ENCODE data around the gene CRTC1. TPM values are rescaled to one million over a fixed set of nuclear protein-coding genes. Genes with fewer than 3 reads are reported as not detected.

The CRTC1 gene
- total and polyA plus RNA-seq, 9 of the 15 experiments (the other 6 are each of a cell fraction or from before 2014, with no cell fraction given) = 0.25 to 3.8 (median 1.2) TPM; not detected in 2

- Histone ChIP-seq H3K27me3 (ENCODE audit: control insufficient read depth in 2 of 2, insufficient read depth in 2 of 2, low read length in 2 of 2) (no peaks in the 10 kb centered on the region), H3K9me3 (replicated peaks; ENCODE audit: control insufficient read depth, insufficient read depth, low read depth, low read length) (peaks cover 4% of the 10 kb centered on the region), H3K4me1 (replicated peaks in 1 of 2; ENCODE audit: control insufficient read depth in 2 of 2, insufficient read depth in 2 of 2, low read length in 2 of 2) (peaks cover 0 to 20% of the 10 kb centered on the region in 2 experiments; a peak in 2 of 5 replicates), H3K36me3 (ENCODE audit: control insufficient read depth, insufficient read depth, low read length) (peaks cover 20% of the 10 kb centered on the region; the same call in 1 of the 3 replicates), H3K27ac (ENCODE audit: extremely low read depth, low read depth, low read length) (no peak overlapping the region), H4K20me1 (replicated peaks; ENCODE audit: control insufficient read depth, insufficient read depth, low read length) (no peaks in the 10 kb centered on the region), H3K9me1 (ENCODE audit: control insufficient read depth, insufficient read depth, low read length) (no peaks in the 10 kb centered on the region), H3K4me3 (no peak overlapping the region), H3K79me2 (ENCODE audit: control insufficient read depth, insufficient read depth, low read length) (no peaks in the 10 kb centered on the region), H3K9ac (ENCODE audit: insufficient read depth in 1 of 2, low read depth in 2 of 2, low read length in 2 of 2) (no peak overlapping the region), H2AFZ (ENCODE audit: low read depth, low read length) (no peak overlapping the region), H3K4me2 (ENCODE audit: insufficient read depth, low read length) (no peak overlapping the region)
- intact Hi-C loops (cut with micrococcal nuclease) = no loop called here
- WGBS (ENCODE audit: insufficient coverage, low coverage, missing lambda C conversion rate) = 71% methylated on average over 13 of the region's 13 CpGs
- CTCF ChIA-PET (ENCODE audit: low intra/inter-chr PET ratio) = no interaction called here
- BruUV-seq (replicated peaks) = no TSS peak
- DNase-seq (ENCODE audit: extremely low read depth in 1 of 4, low spot score in 3 of 4) (no peak), FAIRE-seq (no peak), ATAC-seq (no peak)
- POLR2A ChIA-PET = interaction anchor here (0.8 kb wide), 1 partner anchor 24 kb away, joined by 8 read pairs; no protein-coding TSS in a partner anchor
- in situ Hi-C loops (cut with MboI) = no loop called here
- no peak for TF ChIP-seq IRF2 (CRISPR knock-in tag; IDR thresholded peaks at IDR 0.05)
- TF ChIP-seq NBN (IDR thresholded peaks at IDR 0.05; ENCODE audit: low read depth) = no peak
- no peak for TF ChIP-seq LARP7 (IDR thresholded peaks at IDR 0.05)
- TF ChIP-seq RB1 (IDR thresholded peaks at IDR 0.05; ENCODE audit: low read depth) = no peak
- no peak for TF ChIP-seq MTA3 (IDR thresholded peaks at IDR 0.05; ENCODE audit: borderline replicate concordance)
- TF ChIP-seq CBX5 (IDR thresholded peaks at IDR 0.05; ENCODE audit: borderline replicate concordance, low read depth) = no peak
- TF ChIP-seq HNRNPUL1 (IDR thresholded peaks at IDR 0.05; ENCODE audit: low read length) = no peak
- no peak for TF ChIP-seq NFRKB (IDR thresholded peaks at IDR 0.05; ENCODE audit: low read depth)
- TF ChIP-seq NR2C1 (IDR thresholded peaks at IDR 0.05) = no peak
- no peak for TF ChIP-seq NR2C1 (tag; IDR thresholded peaks at IDR 0.05)
- no peak for TF ChIP-seq HOXB6 (CRISPR knock-in tag; IDR thresholded peaks at IDR 0.05; ENCODE audit: borderline replicate concordance)
- TF ChIP-seq GMEB1 (CRISPR knock-in tag; IDR thresholded peaks at IDR 0.05) = no peak
- no peak for TF ChIP-seq ZBTB11 (CRISPR knock-in tag; IDR thresholded peaks at IDR 0.05)
- no peak for TF ChIP-seq NKRF (IDR thresholded peaks at IDR 0.05; ENCODE audit: borderline replicate concordance)
- TF ChIP-seq FOXP4 (CRISPR knock-in tag; IDR thresholded peaks at IDR 0.05; ENCODE audit: borderline replicate concordance) = no peak
Observed at GRCh38 chr19:18670312-18670711, 13.2 kb upstream of the CRTC1 start.

All from K562 (cell line).